Posterior vena cava (tissue), 2 donors: ENCODE measurements around the gene EYA2. TPM values are rescaled to one million over a fixed set of nuclear protein-coding genes. Genes with fewer than 3 reads are reported as not detected.
A peak's percentile ranks its signal among the peaks of the same experiment; 100 is the strongest.

ENCODE experiments used
- DNase-seq: peaks from one replicate; pipeline ENCODE4 v3.0.0-alpha.2; 2020; ENCODE audit warnings: low spot score
- intact Hi-C, 2 donors: fragments of 100-400 bp; cut with DNase I; formaldehyde crosslinking; loops; one replicate each; pipeline versions ENCODE4 v1.14.1 to v1.14.2; 2022 to 2023
- total RNA-seq, 2 donors: library from RNA; stranded (reverse); fragmentation: NEBNext Ultra II Directional; extraction: Animal tissue kit (Norgen Biotek cat#: 25700); gene quantifications; one replicate each; pipeline ENCODE4 v1.2.1, GENCODE V29; 2021
- donor health status: DM: yes; HTN: yes; CAD: no.
- donor health status: DM: yes; HTN: yes; CAD: no.

EYA2 gene
- total RNA-seq, 2 donors from 2014 or later = 9.1 to 14.4 TPM

DNA sequence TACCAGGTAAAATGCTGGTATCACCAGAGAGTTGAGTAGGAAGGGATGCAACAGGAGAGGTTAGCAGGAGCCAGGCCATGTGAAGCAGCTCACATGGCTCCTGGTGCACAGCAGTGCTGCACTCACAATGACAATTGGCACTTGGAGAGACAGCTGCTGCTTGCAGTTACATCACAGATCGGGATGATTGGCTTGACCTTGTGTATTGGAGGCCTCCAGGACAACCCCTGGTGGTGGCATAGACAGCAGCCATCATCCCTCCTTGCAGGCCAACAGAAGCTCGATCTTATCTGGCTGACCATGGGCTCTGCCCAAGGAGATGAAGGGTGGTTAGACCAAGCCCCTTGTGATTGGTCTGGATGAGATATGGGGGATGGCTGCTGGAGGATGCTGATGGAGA is 73.0 kb downstream of the EYA2 start:
- DNase-seq = no peak
- intact Hi-C loops = no loop called here

- intact Hi-C loops = no loop called here
Measured at GRCh38 chr20:46970937-46971630, 76.4 kb downstream of the EYA2 start.

GRCh38 chr20:46973766-46974165 is 79.1 kb downstream of the EYA2 start:
- intact Hi-C loops = no loop called here
- no peak for DNase-seq

More at GRCh38 chr20:46970937-46971630, 76.4 kb downstream of the EYA2 start:
- no peak for DNase-seq

DNA sequence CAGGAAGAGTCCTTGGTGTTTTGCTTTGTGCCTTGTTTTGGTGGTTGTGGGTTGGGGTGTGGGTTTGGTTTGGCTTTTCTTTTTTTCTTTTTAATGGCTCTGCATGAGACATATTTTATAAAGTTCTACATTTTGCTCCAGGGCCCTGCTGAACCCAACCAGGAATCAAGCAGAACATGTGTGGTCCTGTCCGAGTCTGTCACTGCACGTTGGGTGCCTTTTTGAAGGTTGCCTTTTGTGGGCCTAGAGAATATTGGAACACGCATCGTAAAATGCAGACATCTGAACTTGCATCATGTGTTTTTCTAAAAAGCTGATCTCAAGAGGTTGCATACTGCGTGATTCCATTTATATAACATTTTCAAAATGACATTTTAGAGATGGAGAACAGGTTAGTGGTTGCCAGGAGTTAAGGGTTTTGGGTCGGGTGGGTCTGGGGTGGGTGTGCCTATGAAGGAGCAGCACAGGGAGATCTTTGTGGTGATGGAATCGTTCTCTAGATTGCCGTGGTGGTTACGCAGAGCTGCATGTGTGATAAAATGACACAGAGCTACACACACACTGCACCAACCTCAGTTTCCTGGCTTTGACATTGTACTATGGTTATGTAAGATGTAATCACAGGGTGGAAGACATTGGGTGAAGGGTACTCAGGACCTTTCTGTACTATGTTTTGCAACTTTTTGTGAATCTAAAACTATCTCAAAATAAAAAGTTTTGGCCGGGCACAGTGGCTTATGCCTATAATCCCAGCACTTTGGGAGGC is 80.2 kb downstream of the EYA2 start:
- no peak for DNase-seq

GRCh38 chr20:46975976-46976375 is 81.3 kb downstream of the EYA2 start:
- DNase-seq = no peak
- intact Hi-C loops = no loop called here

More for the DNA sequence above, 80.2 kb downstream of the EYA2 start:
- intact Hi-C loops = no loop called here

GRCh38 chr20:46977204-46977603 is 82.6 kb downstream of the EYA2 start:
- DNase-seq = no peak
- intact Hi-C loops = no loop called here

GRCh38 chr20:46977909-46978588 is 83.4 kb downstream of the EYA2 start:
- no peak for DNase-seq
- intact Hi-C loops = no loop called here

GRCh38 chr20:46978951-46979491 is 84.4 kb downstream of the EYA2 start:
- intact Hi-C loops = no loop called here
- no peak for DNase-seq

DNA sequence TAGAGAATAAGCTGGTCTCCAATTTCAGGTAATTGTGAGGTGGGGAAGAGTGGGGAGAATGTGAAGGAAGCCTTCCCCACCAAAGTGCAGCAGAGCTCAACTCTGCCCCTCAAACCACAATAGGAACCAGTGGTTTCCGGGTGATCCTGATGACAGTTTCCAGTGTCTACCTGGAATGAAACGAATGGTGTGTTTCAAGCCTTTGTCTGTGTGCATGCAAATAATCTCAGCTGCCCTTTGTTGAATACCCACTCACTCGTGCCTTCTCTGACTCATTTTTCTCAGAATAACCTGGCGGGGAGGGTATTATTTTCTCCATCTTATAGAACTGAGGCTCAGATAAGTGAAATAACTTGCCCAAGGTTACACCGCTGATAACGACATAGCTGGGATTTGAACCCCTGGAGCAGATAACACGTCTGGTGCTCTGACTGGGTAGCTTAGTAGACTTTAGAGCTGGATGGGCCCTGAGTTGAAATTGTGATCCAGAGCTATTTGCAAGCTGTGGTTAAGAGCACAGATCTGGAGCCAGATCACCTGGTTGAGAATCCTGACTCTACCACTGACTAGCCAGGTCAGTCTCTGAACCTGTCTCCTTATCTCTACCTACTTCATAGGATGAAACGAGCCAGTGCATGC is 85.1 kb downstream of the EYA2 start:
- intact Hi-C loops = no loop called here
- no peak for DNase-seq

GRCh38 chr20:46981184-46981583 is 86.5 kb downstream of the EYA2 start:
- intact Hi-C loops = no loop called here
- no peak for DNase-seq

DNA sequence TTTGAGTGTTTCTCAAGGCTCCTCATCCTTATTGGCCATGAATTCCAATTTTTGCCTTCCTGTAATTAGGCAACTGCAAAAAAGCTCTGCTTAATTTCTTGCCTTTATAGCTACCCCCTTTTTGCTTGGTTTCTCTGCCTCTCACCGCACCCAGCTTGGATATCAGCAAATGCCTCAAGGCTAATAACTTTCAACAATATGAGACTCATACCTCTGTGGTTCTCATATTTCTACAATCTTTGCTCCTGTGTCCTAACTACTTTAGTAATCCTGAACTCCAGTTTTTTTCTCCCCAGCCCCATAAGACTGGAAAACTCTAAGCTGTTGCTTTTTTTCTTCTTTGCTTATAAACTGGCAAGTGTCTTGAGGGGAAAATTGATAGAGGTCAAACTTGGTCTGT is 88.8 kb downstream of the EYA2 start:
- intact Hi-C loops = no loop called here
- no peak for DNase-seq

- intact Hi-C loops = no loop called here
Measured at GRCh38 chr20:46984405-46984804, 89.8 kb downstream of the EYA2 start.

GRCh38 chr20:46985250-46985649 is 90.6 kb downstream of the EYA2 start:
- no peak for DNase-seq
- intact Hi-C loops = no loop called here

More at GRCh38 chr20:46984405-46984804, 89.8 kb downstream of the EYA2 start:
- DNase-seq = no peak

DNA sequence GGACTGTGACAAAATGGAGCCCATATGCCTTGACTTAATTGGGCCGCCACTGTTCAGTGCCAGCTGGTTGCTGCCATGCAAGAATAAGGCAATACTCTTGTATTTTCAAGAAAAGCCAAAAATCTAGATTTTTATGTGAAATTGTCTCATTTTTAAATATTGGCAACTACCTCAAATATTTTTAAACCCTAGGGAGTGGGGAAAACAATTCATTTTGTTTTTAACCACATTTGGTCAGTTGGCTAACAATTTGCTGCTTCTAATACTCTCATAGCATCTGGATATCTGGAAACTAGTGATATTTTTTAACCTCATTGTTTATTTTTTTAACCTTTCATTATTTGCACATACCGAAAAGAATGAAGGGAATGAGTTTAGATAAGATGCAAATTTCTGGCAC is 91.0 kb downstream of the EYA2 start:
- DNase-seq = no peak
- intact Hi-C loops = no loop called here

DNA sequence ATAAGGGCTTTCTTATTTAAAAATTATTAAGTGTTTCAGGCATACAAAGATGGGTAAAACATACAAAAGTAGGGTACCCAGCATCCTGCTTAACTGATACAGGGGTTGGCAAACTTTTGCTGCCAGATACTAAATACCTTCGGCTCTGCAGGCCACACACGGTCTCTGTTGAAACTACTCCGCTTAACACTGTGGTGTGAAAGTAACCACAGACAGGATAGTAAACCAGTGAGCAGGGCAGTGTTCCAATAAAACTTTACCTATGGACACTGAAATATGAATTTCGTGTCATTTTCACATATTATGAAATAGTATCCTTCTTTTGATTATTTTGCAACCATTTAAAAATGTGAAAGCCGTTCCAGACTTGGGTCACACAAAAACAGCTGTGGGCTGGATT is 92.4 kb downstream of the EYA2 start:
- DNase-seq = no peak
- intact Hi-C loops = no loop called here

DNA sequence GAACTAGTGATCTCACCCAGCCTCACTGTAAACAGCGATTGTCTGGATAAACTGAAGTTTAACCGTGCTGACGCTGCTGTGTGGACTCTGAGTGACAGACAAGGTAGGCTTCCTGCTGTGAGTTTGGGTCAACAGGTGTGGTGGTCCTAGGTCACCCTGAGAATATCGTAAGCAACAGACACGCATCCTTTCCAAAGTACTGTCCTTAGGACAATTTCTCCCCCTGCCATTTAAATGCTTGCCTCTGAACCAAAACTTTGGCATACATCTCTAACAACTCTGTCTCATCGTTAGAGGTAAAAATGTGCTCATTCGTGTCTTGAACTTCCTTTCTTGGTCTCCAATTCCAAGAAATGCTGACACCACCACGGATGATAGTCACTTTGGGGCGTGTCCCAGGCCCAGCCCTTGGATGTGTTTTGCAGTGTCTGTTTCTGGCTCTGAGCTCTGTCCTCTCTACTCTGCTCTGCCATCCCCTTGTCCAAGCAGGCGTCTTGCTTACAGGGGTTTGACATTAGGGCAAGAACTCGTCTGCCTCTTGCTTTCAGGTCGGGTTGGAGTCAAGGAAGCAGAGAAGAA is 95.5 kb downstream of the EYA2 start:
- peak; percentile 86 for DNase-seq
- intact Hi-C loops = no loop called here

- no peak for DNase-seq
Measured at GRCh38 chr20:46990596-46991104, 96.0 kb downstream of the EYA2 start.

GRCh38 chr20:46991168-46991567 is 96.5 kb downstream of the EYA2 start:
- DNase-seq = no peak
- intact Hi-C loops = no loop called here

More at GRCh38 chr20:46990596-46991104, 96.0 kb downstream of the EYA2 start:
- intact Hi-C loops = no loop called here
